H1 (cell line): ENCODE data around the gene COMP. TPM values are rescaled to one million over a fixed set of nuclear protein-coding genes. Genes with fewer than 3 reads are reported as not detected.

ENCODE experiments used
- CTCF ChIA-PET: fragments of 300-600 bp; sonication (Branson Sonifier 250); formaldehyde crosslinking; loops from one replicate; lab custom pipeline; 2021; ENCODE audit not compliant: partially characterized antibody; lab: Charles Lee
- POLR2A ChIA-PET: fragments of 300-600 bp; sonication (Branson Sonifier 250); formaldehyde crosslinking; loops from one replicate; lab custom pipeline; 2021; ENCODE audit warnings: inconsistent platforms; ENCODE audit not compliant: partially characterized antibody; lab: Charles Lee
- DNase-seq, 2 experiments: peaks; one replicate each; pipeline versions ENCODE4 v3.0.0 to v3.0.0-alpha.2; 2010 to 2022; ENCODE audit warnings: low spot score in 2 of 2, low read depth in 1 of 2, mixed read lengths in 1 of 2
- FAIRE-seq: peaks from 2 replicates; lab custom pipeline; 2011; peaks lifted over from hg19 to GRCh38; lab: Jason Lieb, UNC
- H2AFZ ChIP-seq: 2 replicates; pipeline ENCODE4 v1.8.1; 2012; ENCODE audit warnings: low read length, inconsistent platforms
- H2AK5ac ChIP-seq: 2 replicates; pipeline ENCODE4 v1.6.1; 2013; ENCODE audit warnings: low read depth, low read length
- H2BK120ac ChIP-seq: replicated peaks from 2 replicates; pipeline ENCODE3; 2013; ENCODE audit warnings: low read depth, low read length, inconsistent platforms
- H2BK12ac ChIP-seq: 2 replicates; pipeline ENCODE4 v1.6.1; 2013; ENCODE audit warnings: low read depth, low read length
- H2BK15ac ChIP-seq: 2 replicates; pipeline ENCODE4 v1.6.1; 2013; ENCODE audit warnings: low read length
- H2BK20ac ChIP-seq: 2 replicates; pipeline ENCODE4 v1.6.1; 2013; ENCODE audit warnings: low read length
- H2BK5ac ChIP-seq: 2 replicates; pipeline ENCODE4 v1.6.1; 2013; ENCODE audit warnings: low read depth, low read length
- H3K14ac ChIP-seq: 2 replicates; pipeline ENCODE4 v1.6.1; 2013; ENCODE audit warnings: inconsistent platforms; ENCODE audit not compliant: insufficient read length
- H3K18ac ChIP-seq: 2 replicates; pipeline ENCODE4 v1.6.1; 2013; ENCODE audit warnings: low read length; ENCODE audit errors: extremely low read depth
- H3K23ac ChIP-seq: 2 replicates; pipeline ENCODE4 v1.6.1; 2013; ENCODE audit warnings: inconsistent platforms; ENCODE audit not compliant: insufficient read length
- H3K23me2 ChIP-seq: 2 replicates; pipeline ENCODE4 v1.6.1; 2013; ENCODE audit warnings: low read depth, low read length
- H3K27ac ChIP-seq: 2 replicates; pipeline ENCODE4 v1.6.1; 2011; ENCODE audit warnings: low read depth, low read length, inconsistent platforms
- H3K27me3 ChIP-seq, 4 experiments: replicated peaks in 1 of 4; 1 replicate in 1 of 4; 2 replicates in 3 of 4; pipeline versions ENCODE4 v1.6.1 to v1.8.1; 2011 to 2013; ENCODE audit warnings: low read length in 3 of 4, mild to moderate bottlenecking in 3 of 4, inconsistent platforms in 2 of 4, mixed read lengths in 2 of 4, moderate library complexity in 1 of 4; ENCODE audit not compliant: control insufficient read depth in 3 of 4, insufficient read depth in 3 of 4; ENCODE audit errors: extremely low read depth in 1 of 4
- H3K36me3 ChIP-seq, 4 experiments: 2 replicates each; pipeline versions ENCODE4 v1.6.1 to v1.8.1; 2011 to 2013; ENCODE audit warnings: mild to moderate bottlenecking in 4 of 4, low read length in 3 of 4, moderate library complexity in 2 of 4, control low read depth in 1 of 4, inconsistent platforms in 1 of 4; ENCODE audit not compliant: insufficient read depth in 4 of 4, control insufficient read depth in 2 of 4
- H3K4ac ChIP-seq: replicated peaks from 2 replicates; pipeline ENCODE3; 2013; ENCODE audit warnings: low read length, low read depth, mixed read lengths, inconsistent platforms; ENCODE audit not compliant: insufficient read length
- H3K4me1 ChIP-seq, 4 experiments: replicated peaks in 1 of 4; 1 replicate in 1 of 4; 2 replicates in 3 of 4; pipeline versions ENCODE4 v1.6.1 to v1.8.1; 2011 to 2013; ENCODE audit warnings: low read length in 3 of 4, inconsistent platforms in 2 of 4, mixed read lengths in 1 of 4; ENCODE audit not compliant: insufficient read depth in 4 of 4, control insufficient read depth in 3 of 4
- H3K4me2 ChIP-seq, 2 experiments: 2 replicates each; pipeline versions ENCODE4 v1.6.1 to v1.8.1; 2011 to 2013; ENCODE audit warnings: low read depth in 2 of 2, low read length in 2 of 2, control low read depth in 1 of 2, inconsistent platforms in 1 of 2, mild to moderate bottlenecking in 1 of 2; ENCODE audit not compliant: insufficient read depth in 1 of 2
- H3K4me3 ChIP-seq, 4 experiments: fragments of 200-600, 300-600 bp in 1 of 4; sonication (generic), shearing (Covaris generic), sonication (Bioruptor Twin) in 1 of 4; 2 replicates each; pipeline versions ENCODE4 v1.5.1 to v1.8.1; 2011 to 2016; ENCODE audit warnings: low read length in 4 of 4, low read depth in 3 of 4, control low read depth in 2 of 4, inconsistent platforms in 2 of 4, mild to moderate bottlenecking in 2 of 4, mixed read lengths in 1 of 4, moderate library complexity in 1 of 4; ENCODE audit not compliant: insufficient read depth in 2 of 4; ENCODE audit errors: extremely low read depth in 1 of 4
- H3K56ac ChIP-seq: replicated peaks from 2 replicates; pipeline ENCODE3; 2013; ENCODE audit warnings: low read depth, mild to moderate bottlenecking, mixed read lengths, low read length, inconsistent platforms; ENCODE audit not compliant: insufficient read length
- H3K79me1 ChIP-seq: 2 replicates; pipeline ENCODE4 v1.6.1; 2013; ENCODE audit warnings: low read depth, low read length, control low read depth
- H3K79me2 ChIP-seq, 2 experiments: 2 replicates each; pipeline versions ENCODE4 v1.6.1 to v1.8.1; 2012 to 2013; ENCODE audit warnings: low read length in 2 of 2, mild to moderate bottlenecking in 2 of 2, inconsistent platforms in 1 of 2; ENCODE audit not compliant: insufficient read depth in 2 of 2, control insufficient read depth in 1 of 2
- H3K9ac ChIP-seq, 4 experiments: replicated peaks in 1 of 4; 1 replicate in 1 of 4; 2 replicates in 3 of 4; pipeline versions ENCODE4 v1.6.1 to v1.8.1; 2011 to 2013; ENCODE audit warnings: low read depth in 3 of 4, low read length in 3 of 4, control low read depth in 2 of 4, mild to moderate bottlenecking in 2 of 4, moderate library complexity in 2 of 4, inconsistent platforms in 1 of 4; ENCODE audit errors: extremely low read depth in 1 of 4
- H3K9me3 ChIP-seq, 2 experiments: 2 replicates each; pipeline versions ENCODE4 v1.6.1 to v1.8.1; 2012 to 2013; ENCODE audit warnings: mild to moderate bottlenecking in 2 of 2, moderate library complexity in 2 of 2, control low read depth in 1 of 2, inconsistent platforms in 1 of 2, low read depth in 1 of 2, low read length in 1 of 2, mixed read lengths in 1 of 2; ENCODE audit not compliant: insufficient read depth in 2 of 2
- H4K20me1 ChIP-seq, 2 experiments: replicated peaks in 1 of 2; 2 replicates each; pipeline versions ENCODE3 to v1.8.1; 2011 to 2013; ENCODE audit warnings: inconsistent platforms in 2 of 2, low read length in 2 of 2, mild to moderate bottlenecking in 1 of 2; ENCODE audit not compliant: insufficient read depth in 2 of 2, control insufficient read depth in 1 of 2
- H4K5ac ChIP-seq: 2 replicates; pipeline ENCODE4 v1.6.1; 2013; ENCODE audit warnings: low read length, low read depth, mixed read lengths, inconsistent platforms; ENCODE audit not compliant: insufficient read length
- H4K8ac ChIP-seq: 2 replicates; pipeline ENCODE4 v1.8.0; 2013; ENCODE audit warnings: mild to moderate bottlenecking, moderate library complexity, low read length, inconsistent platforms; ENCODE audit not compliant: insufficient read depth; ENCODE audit errors: extremely low read depth
- H4K91ac ChIP-seq: replicated peaks from 2 replicates; pipeline ENCODE3; 2013; ENCODE audit warnings: low read length, mixed read lengths, inconsistent platforms; ENCODE audit not compliant: insufficient read length
- CHD2 ChIP-seq: IDR thresholded peaks from 2 replicates; pipeline ENCODE4 v1.6.1; 2012; ENCODE audit warnings: low read length, improper control_type of control experiment
- CREB1 ChIP-seq: IDR thresholded peaks from 2 replicates; pipeline ENCODE4 v1.6.1; 2012; ENCODE audit warnings: inconsistent platforms
- CTBP2 ChIP-seq: IDR thresholded peaks from 2 replicates; pipeline ENCODE4 v1.7.0; 2011; ENCODE audit warnings: borderline replicate concordance, mild to moderate bottlenecking, moderate library complexity, mixed read lengths, low read length; ENCODE audit not compliant: insufficient read depth, insufficient read length
- HDAC2 ChIP-seq, 2 experiments: fragments of 300-600 bp in 1 of 2; sonication (generic) in 1 of 2; IDR thresholded peaks; 2 replicates each; pipeline ENCODE4 v1.6.1; 2011 to 2012; ENCODE audit warnings: low read depth in 2 of 2, low read length in 2 of 2, mild to moderate bottlenecking in 2 of 2, moderate library complexity in 2 of 2, borderline replicate concordance in 1 of 2, inconsistent platforms in 1 of 2
- JUN ChIP-seq: IDR thresholded peaks from 2 replicates; pipeline ENCODE4 v1.6.1; 2011; ENCODE audit warnings: low read depth, mild to moderate bottlenecking, improper control_type of control experiment, low read length
- KDM1A ChIP-seq: fragments of 200-600, 300-600 bp; sonication (generic); IDR thresholded peaks from 2 replicates; pipeline ENCODE4 v1.7.1; 2016; ENCODE audit warnings: mild to moderate bottlenecking, low read length, borderline replicate concordance
- MAFK ChIP-seq: IDR thresholded peaks from 2 replicates; pipeline ENCODE4 v1.6.1; 2012; ENCODE audit warnings: low read depth, mild to moderate bottlenecking, improper control_type of control experiment, low read length
- RAD21 ChIP-seq, 2 experiments: IDR thresholded peaks in 1 of 2; conservative IDR thresholded peaks in 1 of 2; 2 replicates each; pipeline ENCODE4 v1.6.1; 2011; ENCODE audit warnings: low read depth in 2 of 2, low read length in 2 of 2, improper control_type of control experiment in 1 of 2, inconsistent platforms in 1 of 2, mild to moderate bottlenecking in 1 of 2, moderate library complexity in 1 of 2
- RBBP5 ChIP-seq: IDR thresholded peaks from 2 replicates; pipeline ENCODE4 v1.7.1; 2012; ENCODE audit warnings: low read depth, mild to moderate bottlenecking, inconsistent platforms, low read length, moderate library complexity, borderline replicate concordance
- SP2 ChIP-seq: IDR thresholded peaks from 2 replicates; pipeline ENCODE4 v1.6.1; 2012; ENCODE audit warnings: mild to moderate bottlenecking, low read length, inconsistent platforms
- ZNF274 ChIP-seq: IDR thresholded peaks from 2 replicates; pipeline ENCODE4 v1.7.0; 2012; ENCODE audit warnings: low read length, borderline replicate concordance; ENCODE audit errors: extremely low read depth
- WGBS, 2 experiments: shearing (Covaris generic) in 1 of 2; methylation state at CpG; one replicate each; pipeline versions ENCODE4 v1.1.6 to v1.1.7; 2013 to 2015; ENCODE audit warnings: low lambda C conversion rate in 2 of 2, mixed read lengths in 2 of 2, inconsistent platforms in 1 of 2, low coverage in 1 of 2, missing lambda C conversion rate in 1 of 2; ENCODE audit not compliant: insufficient replicate concordance in 2 of 2, insufficient coverage in 1 of 2, insufficient read length in 1 of 2; ENCODE audit errors: extremely low coverage in 1 of 2, missing lambda C conversion rate in 1 of 2; 5-methylcytosine and 5-hydroxymethylcytosine counted together
- polyA plus RNA-seq, 7 experiments: library from polyadenylated mRNA; depleted of rRNA in 3 of 7; stranded (reverse) in 5 of 7; unstranded in 2 of 7; fragments of >200 nt in 5 of 7; fragments of 200-250 nt in 2 of 7; gene quantifications; 1 replicate in 5 of 7; 2 replicates in 1 of 7; 4 replicates in 1 of 7; pipeline versions ENCODE4 v1.2.1 to v1.2.3, GENCODE V29; 2011 to 2013; ENCODE audit warnings: missing spikeins in 2 of 7, mixed read lengths in 2 of 7
- total RNA-seq: library from RNA; stranded (reverse); fragmentation: NEBNext Ultra II Directional; extraction: Animal tissue kit (Norgen Biotek cat#: 25700); gene quantifications from 2 replicates; pipeline ENCODE4 v1.2.1, GENCODE V29; 2021
- TF ChIP-seq, protein P1 (sequence below): IDR thresholded peaks from 2 replicates; pipeline ENCODE4 v1.6.1; 2012; ENCODE audit warnings: inconsistent platforms

COMP gene
- total and polyA plus RNA-seq, 2 of the 8 experiments (the other 6 are each of a cell fraction or from before 2014, with no cell fraction given): 0.17 TPM

- CTCF ChIA-PET: interaction anchor here (2.0 kb wide), 1 partner anchor 11 kb away, joined by 6 read pairs; no protein-coding TSS in a partner anchor
- Histone ChIP-seq H2BK20ac (no peak overlapping the region), H3K4me1 (no peaks in the 10 kb centered on the region), H4K5ac (no peak overlapping the region), H4K8ac (no peak overlapping the region), H3K79me2 (no peaks in the 10 kb centered on the region), H3K14ac (no peak overlapping the region), H3K9ac (no peak overlapping the region), H2AFZ (no peak overlapping the region), H3K27ac (no peak overlapping the region), H2BK5ac (no peak overlapping the region), H3K23ac (no peak overlapping the region), H4K91ac (no peak overlapping the region), H2BK12ac (no peak overlapping the region), H3K18ac (no peak overlapping the region), H2BK120ac (no peak overlapping the region), H2BK15ac (no peak overlapping the region), H3K27me3 (peaks cover 0 to 19% (median 9%) of the 10 kb centered on the region in 4 experiments; a peak in 4 of 7 replicates), H3K4me3 (no peak overlapping the region), H3K9me3 (no peaks in the 10 kb centered on the region), H3K56ac (no peak overlapping the region), H2AK5ac (no peak overlapping the region), H3K4ac (no peak overlapping the region), H3K4me2 (no peak overlapping the region), H3K79me1 (no peaks in the 10 kb centered on the region), H3K23me2 (no peaks in the 10 kb centered on the region), H3K36me3 (no peaks in the 10 kb centered on the region), H4K20me1 (no peaks in the 10 kb centered on the region)
- FAIRE-seq (no peak), DNase-seq (no peak)
- POLR2A ChIA-PET: no interaction called here
- 85% methylated on average over 14 of the region's 14 CpGs; no CpG with 5 or more reads in 1 of the 2 experiments for WGBS, 2 experiments
- TF ChIP-seq RAD21 (IDR thresholded peaks at IDR 0.05 in 1 of 2, conservative IDR thresholded peaks at IDR 0.05 in 1 of 2; ENCODE audit: low read depth in 2 of 2, low read length in 2 of 2) (no peak), HDAC2 (IDR thresholded peaks at IDR 0.05; ENCODE audit: borderline replicate concordance in 1 of 2, low read depth in 2 of 2, low read length in 2 of 2) (no peak), ZNF274 (no peak), CREB1 (no peak), KDM1A (no peak), SP2 (no peak), JUN (no peak), CTBP2 (no peak), MAFK (no peak), CHD2 (no peak), RBBP5 (no peak)
- TF ChIP-seq, protein P1, sequence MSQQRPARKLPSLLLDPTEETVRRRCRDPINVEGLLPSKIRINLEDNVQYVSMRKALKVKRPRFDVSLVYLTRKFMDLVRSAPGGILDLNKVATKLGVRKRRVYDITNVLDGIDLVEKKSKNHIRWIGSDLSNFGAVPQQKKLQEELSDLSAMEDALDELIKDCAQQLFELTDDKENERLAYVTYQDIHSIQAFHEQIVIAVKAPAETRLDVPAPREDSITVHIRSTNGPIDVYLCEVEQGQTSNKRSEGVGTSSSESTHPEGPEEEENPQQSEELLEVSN: no peak
Observed at GRCh38 chr19:18809149-18809868, 18.2 kb upstream of the COMP start.
